Stimulated activated CD4-positive, alpha-beta T cell treated with anti-CD3 and anti-CD28 coated beads, Interleukin-1b, Interleukin-23, amount 100 ng/mL, for 48 hours (primary cell): ENCODE data around the gene YOD1.
"Not testable (repeated sequence)": the region's sequence is repeated elsewhere in the genome, so short reads cannot be mapped to it uniquely, and the experiment has no call there.

ENCODE experiments used
- DNase-seq: peaks from one replicate; pipeline ENCODE4 v3.0.0-alpha.2; 2020

The YOD1 gene

DNA sequence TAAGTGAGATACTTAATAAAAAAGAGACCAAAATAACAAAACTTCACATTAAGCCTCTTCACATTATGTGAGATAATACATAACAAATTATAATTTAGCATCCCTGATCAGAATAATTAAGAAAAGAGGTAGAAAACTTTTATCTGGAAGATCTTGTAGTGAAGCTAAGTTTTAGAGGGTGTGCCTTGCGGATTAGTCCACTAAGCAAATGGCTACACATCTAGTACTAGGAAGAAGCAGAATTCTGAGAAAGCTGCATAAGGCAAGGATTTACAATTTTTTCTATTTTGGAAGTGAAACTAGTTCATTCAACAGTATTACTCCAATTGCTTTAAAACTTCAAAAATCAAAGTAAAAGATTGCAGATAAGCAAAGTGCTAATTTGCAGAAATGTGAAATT, 3.5 kb downstream of the YOD1 start:
- no peak for DNase-seq

DNA sequence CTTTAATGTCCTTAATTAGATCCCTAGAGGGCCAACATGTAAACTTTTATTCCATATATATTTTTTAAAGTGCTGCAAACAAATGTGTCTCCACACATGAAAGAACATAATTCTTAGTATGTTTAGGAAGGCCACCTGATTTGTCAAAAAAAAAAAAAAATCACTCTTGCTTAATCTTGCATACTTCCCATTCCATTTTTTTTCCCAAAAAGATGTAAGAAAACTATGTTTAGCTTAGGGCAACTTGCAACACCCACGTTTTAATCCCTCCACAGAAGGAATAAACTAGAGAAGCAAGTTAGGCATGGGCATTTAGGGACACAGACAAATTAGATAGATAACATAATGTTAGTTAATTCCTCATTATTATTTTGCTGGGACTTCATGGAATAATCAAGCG, 5.6 kb downstream of the YOD1 start:
- no peak for DNase-seq

DNA sequence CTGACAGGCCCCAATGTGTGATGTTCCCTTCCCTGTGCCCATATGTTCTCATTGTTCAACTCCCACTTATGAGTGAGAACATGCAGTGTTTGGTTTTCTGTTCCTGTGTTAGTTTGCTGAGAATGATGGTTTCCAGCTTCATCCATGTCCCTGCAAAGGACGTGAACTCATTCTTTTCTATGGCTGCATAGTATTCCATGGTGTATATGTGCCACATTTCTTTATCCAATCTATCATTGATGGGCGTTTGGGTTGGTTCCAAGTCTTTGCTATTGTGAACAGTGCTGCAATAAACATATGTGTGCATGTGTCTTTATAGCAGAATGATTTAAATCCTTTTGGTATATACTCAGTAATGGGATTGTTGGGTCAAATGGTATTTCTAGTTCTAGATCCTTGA, 9.6 kb downstream of the YOD1 start:
- DNase-seq = not testable (repeated sequence)

DNA sequence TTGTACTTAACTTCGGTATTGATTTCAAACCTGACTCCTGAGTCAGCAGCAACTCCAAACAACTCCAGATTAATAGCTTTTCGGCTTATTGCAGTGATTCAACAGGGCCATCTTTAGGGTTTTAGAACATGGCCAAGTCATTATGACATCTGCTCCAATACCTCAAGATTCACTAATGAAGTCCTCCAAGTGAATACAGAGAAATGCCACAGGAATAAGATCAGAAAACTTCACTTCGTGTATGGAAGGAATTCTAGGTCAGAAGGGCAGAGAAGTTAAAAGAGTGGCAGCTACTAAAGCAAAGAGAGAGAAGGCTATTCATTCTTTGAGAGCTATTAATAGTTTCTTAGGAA, 10.9 kb downstream of the YOD1 start:
- DNase-seq = no peak

DNA sequence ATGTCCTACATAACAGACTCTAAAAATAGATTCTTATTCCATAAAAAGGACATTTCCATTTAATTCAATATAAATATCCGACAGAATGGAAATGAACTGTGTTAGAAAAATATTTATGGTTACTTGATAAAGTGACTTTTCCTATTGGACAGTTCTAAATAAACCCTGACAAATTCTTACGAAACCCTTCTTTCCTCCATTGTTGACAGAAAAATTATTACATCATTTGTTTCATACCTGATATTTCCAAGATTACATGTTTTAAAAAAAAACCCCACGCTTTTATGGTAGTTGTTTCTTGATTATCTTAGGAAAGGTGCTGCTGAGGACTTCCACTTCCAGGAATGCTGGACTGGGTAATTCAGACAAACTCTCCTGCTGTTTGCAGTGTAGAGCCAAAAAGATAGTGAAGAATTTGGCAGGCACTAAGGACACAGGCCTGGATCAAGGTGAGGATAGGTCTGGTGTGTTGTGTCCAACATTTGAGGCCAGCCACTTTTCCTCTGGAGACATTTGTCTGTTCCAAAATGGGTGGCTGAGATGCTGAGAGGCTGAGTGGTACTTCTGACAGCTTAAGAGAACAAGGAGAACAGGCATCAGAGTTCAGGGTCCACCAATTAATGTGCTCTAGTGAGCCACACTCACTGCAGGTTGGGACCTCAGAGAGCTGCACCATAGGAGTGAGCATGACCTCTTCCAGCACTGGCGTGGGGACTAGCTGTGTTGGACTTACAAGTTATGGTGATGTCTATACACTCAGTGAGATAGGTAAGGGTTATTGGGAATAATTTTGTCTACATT, 11.4 kb downstream of the YOD1 start:
- no peak for DNase-seq

DNA sequence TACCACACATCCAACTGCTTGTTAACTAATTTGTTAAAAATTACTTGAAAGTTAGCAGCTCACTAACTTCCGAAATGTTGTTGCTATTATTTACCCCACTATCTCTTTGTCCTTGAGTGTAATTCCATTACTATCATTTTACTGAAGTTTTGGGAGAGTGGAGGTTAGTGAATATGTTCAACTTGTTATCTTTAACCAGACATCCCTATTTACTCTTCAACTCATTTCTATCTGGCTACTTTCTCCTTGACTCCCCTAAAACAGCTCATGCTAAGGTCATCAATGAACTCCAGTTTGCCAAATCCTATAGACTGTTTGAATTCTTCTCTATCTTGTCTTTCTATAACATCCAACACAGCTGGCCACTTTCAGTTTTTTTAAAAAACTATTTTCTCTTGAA, 14.1 kb downstream of the YOD1 start:
- no peak for DNase-seq

DNA sequence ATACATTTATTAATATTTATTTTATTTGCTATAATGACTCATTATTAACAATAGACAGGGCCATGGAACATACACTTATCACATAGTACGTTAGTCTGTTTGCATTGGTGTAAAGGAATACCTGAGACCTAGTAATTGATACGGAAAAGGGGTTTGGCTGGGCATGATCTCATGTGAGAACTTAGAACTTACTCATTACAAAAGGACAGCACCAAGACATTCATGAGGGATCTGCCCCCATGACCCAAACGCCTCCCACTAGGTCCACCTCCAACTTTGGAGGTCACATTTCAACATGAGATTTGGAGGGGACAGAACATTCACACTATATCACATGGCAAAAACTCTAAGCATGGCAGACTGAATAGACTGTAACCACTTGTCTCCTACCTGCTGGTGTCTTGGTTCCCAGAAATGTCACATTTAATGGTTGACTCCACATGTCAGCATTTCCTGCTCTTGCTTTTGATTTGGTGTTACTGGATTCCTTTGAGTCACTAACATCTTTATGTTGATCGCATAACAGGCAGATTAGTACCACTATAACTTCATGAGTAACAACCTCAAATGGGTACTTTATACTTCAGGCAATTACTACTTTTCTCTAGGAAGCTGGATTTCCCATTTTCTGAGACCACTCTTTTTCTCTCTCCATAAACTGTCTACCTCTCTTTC, 15.0 kb downstream of the YOD1 start:
- no peak for DNase-seq

DNA sequence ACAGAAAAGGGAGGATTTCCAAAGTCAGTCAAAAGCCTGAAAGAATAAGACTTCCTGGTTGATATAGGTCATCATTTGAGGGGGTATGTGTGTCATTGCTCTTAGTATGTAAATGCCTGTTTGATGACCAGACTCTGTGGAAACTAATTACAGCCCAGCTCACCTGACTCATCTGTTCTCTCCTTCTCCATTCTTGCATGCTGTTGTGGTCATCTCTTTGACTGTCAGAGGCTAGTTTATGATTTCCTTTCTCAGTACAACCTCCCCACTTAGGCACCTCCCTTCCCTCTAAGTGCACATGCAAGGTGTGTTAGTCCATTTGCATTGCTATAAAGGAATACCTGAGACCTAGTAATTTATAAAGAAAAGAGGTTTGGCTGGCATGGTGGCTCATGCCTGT, 16.0 kb downstream of the YOD1 start:
- no peak for DNase-seq

DNA sequence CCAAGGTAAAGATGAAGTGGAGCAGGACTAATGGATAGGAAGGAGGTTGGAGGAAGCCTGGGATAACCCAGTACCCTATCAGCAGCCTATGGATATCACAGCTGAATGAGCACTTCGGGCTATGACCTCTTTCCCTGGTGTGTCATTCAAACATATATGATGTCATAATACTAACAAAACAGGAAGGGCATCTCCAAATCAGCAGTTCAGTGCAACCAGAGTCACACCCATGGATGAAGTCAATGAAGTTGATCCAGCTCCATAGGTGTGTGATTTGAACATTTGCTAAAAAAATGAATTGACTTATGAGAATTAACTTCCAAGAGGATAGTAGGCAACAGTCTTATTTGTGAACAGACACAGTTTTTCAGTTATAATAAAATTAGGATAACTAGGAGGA, 16.8 kb downstream of the YOD1 start:
- DNase-seq = no peak

DNA sequence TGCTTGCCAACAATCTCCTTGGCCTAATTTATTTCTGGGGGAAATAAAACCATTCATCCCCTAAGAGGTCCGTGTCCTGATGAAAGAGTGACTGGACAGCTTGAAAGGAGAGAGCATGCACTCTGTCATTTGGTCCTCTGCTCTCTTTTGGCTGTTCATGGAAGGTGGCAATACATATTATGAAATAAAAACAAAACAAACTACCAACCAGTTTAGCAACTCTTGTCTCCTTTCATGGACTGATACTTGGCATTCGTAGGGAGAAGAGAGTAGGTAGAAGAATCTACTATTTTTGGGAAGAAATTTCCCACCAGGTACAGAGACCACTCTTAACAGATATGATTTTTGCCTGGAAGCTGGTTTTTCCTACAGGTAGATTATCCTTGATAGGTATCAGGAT, 17.7 kb downstream of the YOD1 start:
- DNase-seq = no peak

DNA sequence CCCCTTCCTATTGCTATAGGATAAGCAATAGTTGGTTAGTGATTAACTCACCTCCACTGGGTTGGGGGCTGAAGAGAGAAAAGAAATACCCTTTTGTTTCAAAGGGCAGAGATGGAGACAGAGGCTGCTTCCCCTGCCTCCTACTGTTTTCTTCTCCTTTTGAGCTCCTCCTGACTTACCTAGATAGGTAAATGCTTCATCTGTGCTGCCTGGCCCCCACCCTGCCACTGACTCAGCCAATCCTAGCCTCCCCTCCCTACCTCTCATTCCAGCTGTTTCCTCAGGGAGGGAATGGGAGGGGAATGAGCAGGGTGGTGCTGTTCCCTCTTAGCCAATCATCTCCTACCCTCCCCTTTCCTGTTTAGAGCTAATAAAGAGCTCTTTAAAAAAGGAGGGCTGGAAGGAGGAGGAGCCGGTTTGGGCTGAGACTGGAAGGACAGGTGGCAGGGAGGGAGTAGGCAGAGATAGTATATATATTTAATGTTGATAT, 18.4 kb downstream of the YOD1 start, which contains the start of gene C1orf116:
Gene C1orf116 (minus strand): TSS at position 229 of the 490 bp plus-strand sequence. CDS start 5,158 bp downstream, outside the sequence.
- DNase-seq = no peak

DNA sequence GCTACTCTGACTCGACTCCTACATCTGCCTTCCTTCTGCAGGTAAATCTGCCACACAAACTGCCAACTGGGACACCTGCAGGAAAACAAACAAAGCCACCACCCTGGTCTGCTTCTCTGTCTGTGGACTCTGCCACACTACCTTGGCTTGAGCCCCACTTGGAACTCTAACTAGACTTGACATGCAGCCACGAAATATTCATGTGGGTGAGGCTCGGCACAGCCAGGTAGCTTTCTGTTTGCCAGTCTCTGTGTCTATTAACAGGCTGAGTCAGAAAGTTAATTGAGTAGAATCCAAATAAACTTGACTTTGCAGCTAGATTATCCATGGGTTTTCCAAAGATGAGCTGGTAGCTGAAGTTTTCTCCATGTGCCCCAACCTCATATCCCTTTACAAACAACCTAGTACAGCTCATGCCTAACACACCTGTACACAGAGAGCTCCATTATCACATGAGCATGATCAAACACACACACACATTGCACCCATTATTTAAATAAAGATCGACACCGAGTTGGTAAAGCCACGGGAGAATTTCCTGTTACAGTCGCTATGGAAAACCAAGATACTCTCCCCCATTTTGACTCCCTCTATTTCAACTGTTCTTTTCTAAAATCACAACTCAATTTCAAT, 19.3 kb downstream of the YOD1 start:
- no peak for DNase-seq

DNA sequence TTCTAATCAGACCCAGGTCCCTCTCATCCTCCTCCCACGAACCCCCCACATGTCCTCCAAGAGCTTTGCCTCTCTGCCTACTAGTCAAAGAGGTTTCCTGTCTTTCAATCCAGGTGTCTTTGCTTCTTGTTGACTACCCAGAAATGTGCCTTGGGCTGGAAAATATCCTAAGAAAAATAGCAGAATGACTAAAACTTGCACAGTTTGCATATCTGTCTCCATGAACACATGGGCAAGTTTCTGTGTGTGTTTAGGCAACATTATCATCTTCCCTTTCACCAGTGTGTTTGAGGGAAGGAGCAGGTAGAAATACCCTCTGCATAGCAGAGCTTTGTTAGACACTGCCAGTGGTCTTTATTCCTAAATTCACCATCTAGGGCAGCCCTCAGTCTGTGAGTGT, 20.0 kb downstream of the YOD1 start:
- no peak for DNase-seq

DNA sequence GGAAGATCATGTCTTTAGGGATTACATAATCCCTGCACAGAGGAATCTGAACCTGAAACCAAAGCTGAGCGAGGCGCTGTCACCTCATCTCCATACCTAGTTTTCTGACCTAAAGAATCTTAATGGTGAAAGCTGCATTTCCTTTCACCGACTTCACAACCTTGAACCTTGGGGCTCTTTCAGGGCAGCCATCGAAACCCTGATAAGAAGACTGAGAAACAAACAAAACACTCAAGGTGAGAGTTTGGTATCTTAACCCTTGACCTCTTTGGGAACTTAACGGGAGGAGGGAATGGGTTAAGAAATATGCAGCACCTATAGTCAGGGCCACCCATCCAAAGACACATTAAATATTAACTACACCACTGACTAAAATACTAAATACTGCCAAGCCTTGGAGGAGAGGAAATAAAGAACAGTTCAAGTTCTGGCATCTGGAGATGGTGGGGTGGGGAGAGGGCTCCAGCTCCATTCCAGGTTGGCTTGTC, 20.4 kb downstream of the YOD1 start:
- no peak for DNase-seq

DNA sequence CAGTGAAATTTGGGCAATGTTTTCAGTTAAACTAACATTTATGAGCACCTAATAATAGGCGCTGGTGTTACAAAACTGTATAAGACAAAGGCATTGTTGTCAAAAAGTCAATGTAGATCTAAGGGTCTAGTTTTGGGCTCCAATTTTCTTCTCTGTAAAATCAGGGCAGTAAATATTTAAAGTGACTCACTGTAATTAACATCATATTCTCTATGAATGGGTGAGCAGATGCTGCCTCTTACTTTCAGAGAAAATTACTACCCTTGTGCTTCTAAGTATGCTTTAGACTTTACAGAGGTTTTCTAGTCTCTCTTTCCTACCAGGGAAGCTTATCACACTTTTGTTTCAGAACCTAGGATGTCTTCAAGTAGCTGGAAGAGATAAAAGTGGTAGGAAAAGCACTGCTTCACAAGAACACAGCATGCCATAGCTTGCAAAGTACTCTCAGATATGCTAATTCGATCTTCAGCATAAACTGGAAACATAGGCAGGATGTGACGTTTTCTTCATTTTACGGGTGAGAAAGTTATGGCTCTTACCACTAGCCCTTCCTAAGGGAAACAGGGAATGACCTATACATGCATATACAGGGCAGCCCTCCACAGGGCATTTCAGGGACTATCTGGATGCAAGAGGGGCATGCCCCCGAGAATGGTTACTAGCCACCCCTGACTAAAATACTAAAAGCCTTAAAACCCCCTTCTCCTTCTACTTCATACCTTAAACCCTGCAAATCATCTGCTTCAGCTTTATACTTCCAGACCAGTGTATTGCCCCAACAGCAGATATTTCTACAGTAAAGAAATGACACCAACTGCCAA, 21.1 kb downstream of the YOD1 start:
- DNase-seq = no peak

DNA sequence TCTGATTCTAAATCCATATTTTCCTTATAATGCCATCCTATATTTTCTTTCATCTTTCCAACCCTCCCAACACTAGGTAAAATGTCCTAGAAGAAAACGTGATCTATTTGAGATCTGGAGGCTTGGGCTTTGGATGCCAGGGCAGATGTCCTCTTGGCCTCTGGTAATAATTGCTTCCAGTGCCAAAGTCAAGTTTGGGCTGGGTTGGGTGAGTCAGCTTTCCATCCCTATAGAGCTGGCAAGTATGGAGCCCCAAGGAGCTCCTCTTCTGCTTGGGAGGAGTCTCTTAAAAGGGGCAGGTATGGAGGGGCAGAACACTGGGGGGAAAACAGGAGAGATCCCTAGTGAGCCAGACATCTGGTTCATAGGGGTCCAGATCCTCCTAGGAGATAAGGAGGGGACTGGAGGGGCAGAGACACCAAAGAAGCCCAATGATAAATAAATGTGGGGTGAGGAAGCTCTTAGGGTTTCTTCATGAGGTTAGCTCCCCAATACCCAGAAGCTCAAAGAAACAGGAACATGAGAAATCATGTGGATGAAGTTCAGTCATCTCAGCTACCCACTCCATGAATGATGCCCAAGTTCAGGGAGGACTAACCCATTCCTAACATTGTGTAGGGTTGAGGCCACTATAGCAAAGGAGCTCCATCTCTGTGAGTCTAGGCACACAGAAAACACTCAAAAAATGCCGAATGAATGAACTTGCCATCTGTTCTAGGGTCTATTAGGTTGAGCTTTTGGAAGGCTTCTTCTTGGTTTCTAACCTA, 21.9 kb downstream of the YOD1 start:
- DNase-seq = no peak

DNA sequence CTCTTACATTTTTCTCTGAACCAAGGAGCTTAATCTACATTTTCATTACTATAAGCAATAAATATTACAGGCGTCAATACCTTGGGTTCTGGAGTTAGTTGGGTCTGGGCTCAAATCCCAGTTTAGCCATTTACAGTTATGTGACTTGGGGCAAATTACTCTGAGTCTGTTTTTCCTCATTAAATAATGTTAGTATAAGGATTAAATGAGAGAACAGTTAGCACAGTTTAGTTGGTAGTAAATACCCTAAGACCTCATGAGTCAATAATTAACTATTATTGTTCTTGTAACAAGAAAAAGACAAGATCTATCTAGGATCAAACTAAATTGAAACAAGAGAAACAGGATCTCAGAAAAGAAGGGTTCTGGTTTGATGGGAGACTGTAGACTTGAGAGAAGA, 23.1 kb downstream of the YOD1 start:
- DNase-seq = no peak

DNA sequence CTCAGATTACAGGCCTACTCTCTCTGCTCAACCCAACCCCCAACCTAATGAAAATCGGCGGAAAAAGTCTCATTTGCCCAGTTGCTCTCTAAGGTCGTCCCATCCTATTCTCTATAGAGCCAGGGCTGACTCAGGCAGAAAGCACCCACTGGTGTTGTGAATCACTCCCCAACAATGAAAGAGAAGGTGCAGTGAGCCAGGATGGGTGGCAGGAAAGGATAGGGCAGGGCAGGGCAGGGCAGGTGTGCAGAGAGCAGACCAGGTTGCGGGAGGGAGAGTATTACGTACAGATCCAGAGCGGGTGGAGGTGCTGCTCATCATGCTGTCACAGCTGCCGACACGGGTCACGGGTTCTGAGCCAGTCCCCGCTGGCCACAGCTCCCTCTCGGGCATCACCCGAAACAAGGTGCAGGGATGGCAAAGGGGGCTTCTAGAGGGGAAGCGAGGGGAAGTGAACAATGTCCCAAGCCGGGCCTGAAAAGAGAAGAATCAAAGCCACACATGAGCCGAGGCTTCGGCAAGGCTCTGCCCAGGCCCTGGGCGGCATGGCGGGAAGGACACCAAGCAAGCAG, 23.7 kb downstream of the YOD1 start:
- no peak for DNase-seq

DNA sequence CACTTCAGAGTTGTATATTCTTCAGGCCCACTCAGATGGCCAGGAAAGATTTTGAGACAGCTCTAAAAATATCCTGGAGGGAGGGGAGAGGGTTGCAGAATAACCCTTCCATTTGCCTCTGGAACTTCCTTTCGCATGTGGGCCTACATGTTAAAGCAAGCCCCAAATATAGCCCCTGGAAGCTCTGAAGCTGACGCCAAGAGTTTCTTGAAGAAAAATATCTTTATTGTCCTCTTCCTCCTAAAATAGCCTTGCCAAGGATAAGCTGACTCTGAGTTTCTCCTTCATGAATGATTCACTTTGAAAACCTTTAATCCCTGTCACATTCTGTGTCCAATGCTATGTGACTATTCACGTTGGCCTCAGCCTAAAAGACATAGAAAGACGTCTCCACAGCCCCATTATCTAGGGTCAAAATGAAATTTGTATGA, 24.9 kb downstream of the YOD1 start:
- DNase-seq = no peak

DNA sequence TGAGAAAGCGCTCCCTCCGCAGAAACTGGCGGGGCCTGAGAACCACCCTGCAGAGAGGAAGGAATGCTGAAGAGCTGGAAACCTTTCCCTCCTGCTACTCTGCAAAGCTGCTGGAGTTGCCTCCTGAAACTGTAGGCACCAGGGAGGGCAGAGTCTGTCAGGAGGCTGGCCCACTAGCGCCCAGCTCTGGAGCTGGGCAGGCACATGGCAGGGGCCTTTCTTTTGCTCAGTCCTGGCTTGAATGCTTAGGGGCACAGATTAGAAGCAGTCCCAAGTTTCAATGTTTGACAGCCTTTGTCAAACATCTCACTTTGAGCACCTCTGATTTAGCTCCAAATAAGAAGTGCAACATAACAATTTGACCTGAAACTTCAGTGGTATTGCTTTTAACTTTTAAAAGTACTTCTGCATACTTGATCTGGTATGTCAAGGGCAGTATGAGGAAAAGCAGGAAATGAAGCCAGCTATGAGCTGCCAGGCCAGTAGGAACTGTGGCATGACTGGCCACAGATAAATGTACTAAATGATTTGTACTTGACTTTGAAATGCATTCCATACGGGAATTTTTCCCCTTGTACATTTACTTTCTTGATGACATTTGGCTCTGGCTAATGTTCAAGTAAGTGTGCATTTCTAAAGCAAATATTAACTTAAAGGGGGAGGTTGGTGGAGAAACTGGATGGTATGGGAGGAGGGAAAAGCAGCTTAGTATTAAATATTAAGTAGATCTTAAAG, 25.7 kb downstream of the YOD1 start:
- no peak for DNase-seq
